C4-2B (cell line): ENCODE data around the gene CNGA1.
"Not testable (repeated sequence)": the region's sequence is repeated elsewhere in the genome, so short reads cannot be mapped to it uniquely, and the experiment has no call there.

Experiments
- H3K27ac ChIP-seq: fragments of 450-650 bp; 2 replicates; pipeline ENCODE4 v1.5.1; 2017
- CTCF ChIP-seq: fragments of 450-650 bp; conservative IDR thresholded peaks from 2 replicates; pipeline ENCODE4 v1.5.1; 2017; ENCODE audit warnings: mild to moderate bottlenecking
- ZFX ChIP-seq: fragments of 450-650 bp; IDR thresholded peaks from 2 replicates; pipeline ENCODE4 v1.6.1; 2017

CNGA1 gene

GRCh38 chr4:48003568-48003967 is 12.9 kb downstream of the CNGA1 start:
- not testable (repeated sequence) for H3K27ac ChIP-seq
- peak; percentile 65 for TF ChIP-seq CTCF

GRCh38 chr4:48002267-48002666 is 14.2 kb downstream of the CNGA1 start:
- TF ChIP-seq CTCF (no peak), ZFX (no peak)
- no peak overlapping the region for H3K27ac ChIP-seq

GRCh38 chr4:47996021-47996420 is 20.5 kb downstream of the CNGA1 start:
- no peak for TF ChIP-seq ZFX
- no peak for TF ChIP-seq CTCF
- no peak overlapping the region for H3K27ac ChIP-seq

GRCh38 chr4:47992475-47992874 is 24.0 kb downstream of the CNGA1 start:
- H3K27ac ChIP-seq, result not testable (repeated sequence)

- H3K27ac ChIP-seq, result no peak overlapping the region
- no peak for TF ChIP-seq ZFX
- no peak for TF ChIP-seq CTCF
Observed at GRCh38 chr4:47990145-47990544, 26.3 kb downstream of the CNGA1 start.

GRCh38 chr4:47974566-47974965 is 41.9 kb downstream of the CNGA1 start:
- H3K27ac ChIP-seq, result no peak overlapping the region
- no peak for TF ChIP-seq ZFX
- no peak for TF ChIP-seq CTCF

GRCh38 chr4:47972721-47973120 is 43.8 kb downstream of the CNGA1 start:
- TF ChIP-seq ZFX, result no peak
- no peak for TF ChIP-seq CTCF

GRCh38 chr4:47972181-47972580 is 44.3 kb downstream of the CNGA1 start:
- TF ChIP-seq CTCF (no peak), ZFX (no peak)
- H3K27ac ChIP-seq, result no peak overlapping the region

More at GRCh38 chr4:47972721-47973120, 43.8 kb downstream of the CNGA1 start:
- H3K27ac ChIP-seq, result peak overlapping the region; percentile 62
